Measurements from ENCODE around the gene NAALADL2.

GRCh38 chr3:175413926-175414325 is 554.8 kb downstream of the NAALADL2 start:
- no peak for TF ChIP-seq CTCF (IDR thresholded peaks at IDR 0.05)
- TF ChIP-seq POLR2A (IDR thresholded peaks at IDR 0.05), result no peak

All from vagina (tissue), 2 donors.